Stomach (tissue), 9 donors: ENCODE results near the gene PRR33. TPM values are rescaled to one million over a fixed set of nuclear protein-coding genes. Genes with fewer than 3 reads are reported as not detected.

Source experiments
- DNase-seq, 2 donors: peaks; one replicate each; pipeline versions ENCODE4 v3.0.0 to v3.0.0-alpha.2; 2013 to 2019
- H3K27ac ChIP-seq, 5 donors: fragments of 200-600 bp in 4 of 5; sonication (generic) in 4 of 5; one replicate each; pipeline ENCODE4 v1.5.1; 2013 to 2019; ENCODE audit warnings: mild to moderate bottlenecking in 1 of 5, moderate library complexity in 1 of 5
- H3K27me3 ChIP-seq, 3 donors: fragments of 200-600 bp; sonication (generic); one replicate each; pipeline ENCODE4 v1.5.1; 2017 to 2019; ENCODE audit warnings: mixed run types in 1 of 3
- H3K36me3 ChIP-seq, 4 donors: fragments of 200-600 bp; sonication (generic); 1 replicate in 3 of 4; 2 replicates in 1 of 4; pipeline ENCODE4 v1.5.1; 2016 to 2019
- H3K4me1 ChIP-seq, 4 donors: fragments of 200-600 bp; sonication (generic); one replicate each; pipeline ENCODE4 v1.5.1; 2016 to 2019
- H3K4me3 ChIP-seq, 4 donors: fragments of 200-600 bp; sonication (generic) in 3 of 4; one replicate each; pipeline ENCODE4 v1.5.1; 2016 to 2019; ENCODE audit warnings: mild to moderate bottlenecking in 1 of 4
- H3K9me3 ChIP-seq, 4 donors: fragments of 200-600 bp; sonication (generic); one replicate each; pipeline ENCODE4 v1.5.1; 2016 to 2019
- EP300 ChIP-seq: sonication (generic); formaldehyde crosslinking; IDR thresholded peaks from one replicate; pipeline ENCODE4 v1.6.1; 2017; ENCODE audit warnings: antibody characterized with exemption
- POLR2A ChIP-seq, 4 donors: fragments of 450-650 bp; IDR thresholded peaks; one replicate each; pipeline ENCODE4 v1.6.1; 2016; ENCODE audit warnings: antibody characterized with exemption in 4 of 4, control low read depth in 2 of 4, mild to moderate bottlenecking in 1 of 4, moderate library complexity in 1 of 4
- POLR2AphosphoS5 ChIP-seq, 3 donors: sonication (generic); formaldehyde crosslinking; IDR thresholded peaks; one replicate each; pipeline ENCODE4 v1.6.1; 2016; ENCODE audit warnings: antibody characterized with exemption in 3 of 3
- WGBS, 5 donors: extraction: QIAGEN DNeasy Blood & Tissue Kit in 3 of 5; methylation state at CpG; one replicate each; pipeline versions ENCODE4 v1.1.5 to v1.1.7; 2013 to 2018; 5-methylcytosine and 5-hydroxymethylcytosine counted together
- intact Hi-C: fragments of 100-400 bp; cut with DNase I; formaldehyde crosslinking; loops from one replicate; pipeline ENCODE4 v1.15.1; 2023; ENCODE audit warnings: low total_unique reads
- polyA plus RNA-seq, 3 donors: library from polyadenylated mRNA; stranded (reverse); fragments of 200-250 nt; gene quantifications; one replicate each; pipeline ENCODE4 v1.2.3, GENCODE V29; 2013
- total RNA-seq, 5 donors: library from RNA; depleted of rRNA; stranded (reverse); fragments of >200 nt; gene quantifications; one replicate each; pipeline versions ENCODE4 v1.1.0 to v1.2.3, GENCODE V29; 2014 to 2016
- TF ChIP-seq, protein P1 (sequence below), 7 experiments: fragments of 450-650 bp in 4 of 7; fragments of 200-600 bp in 3 of 7; sonication (generic) in 3 of 7; IDR thresholded peaks; one replicate each; pipeline ENCODE4 v1.5.1; 2016 to 2019; ENCODE audit warnings: antibody characterized with exemption in 7 of 7, control low read depth in 2 of 7, mild to moderate bottlenecking in 1 of 7
- donor health status: healthy with polysubstance abuse.
- donor health status: Bipolar disorder and iron deficiency.
- donor health status: healthy.

PRR33 gene
- total and polyA plus RNA-seq, 8 donors: 0.03 TPM; not detected in 7

DNA sequence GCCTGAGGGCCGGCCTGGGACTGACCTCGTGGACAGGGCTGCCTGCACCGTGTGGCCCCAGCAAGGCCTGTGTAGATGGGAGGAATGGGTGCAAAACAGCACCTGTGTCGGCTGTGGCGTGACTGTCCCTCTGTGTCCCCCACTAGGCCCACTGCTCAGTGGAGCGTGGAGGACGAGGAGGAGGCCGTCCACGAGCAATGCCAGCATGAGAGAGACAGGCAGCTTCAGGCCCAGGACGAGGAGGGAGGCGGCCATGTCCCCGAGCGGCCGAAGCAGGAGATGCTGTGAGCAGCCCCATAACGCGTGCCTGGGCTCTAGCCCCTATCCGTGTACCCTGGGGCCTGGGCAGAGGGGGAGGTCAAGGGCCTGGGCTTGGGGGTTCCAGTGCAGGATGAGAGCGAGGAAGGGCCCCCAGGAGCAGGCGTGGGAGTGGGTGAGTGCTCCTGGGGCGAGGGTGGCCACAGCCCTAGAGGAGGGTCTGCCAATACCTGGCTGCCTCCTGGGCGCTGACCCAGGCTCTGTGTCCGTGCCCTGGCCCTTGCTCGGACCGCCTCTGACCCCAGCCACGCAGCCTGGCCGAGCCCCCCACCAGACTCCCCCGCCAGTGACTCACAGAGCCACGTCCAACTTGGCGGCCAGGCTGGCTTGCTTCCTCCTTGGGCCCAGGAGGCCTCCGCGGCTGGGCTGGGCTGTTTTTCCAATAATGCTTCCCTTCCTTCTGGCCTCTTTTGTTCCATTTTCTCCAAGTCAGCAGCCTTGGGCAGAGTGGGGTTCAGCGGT is 11.6 kb downstream of the PRR33 start:
- H3K27me3 ChIP-seq: peaks cover 0 to 7% (median 0%) of the 10 kb centered on the region in 3 donors
- WGBS, 5 donors: 71 to 79% (median 75%) methylated on average over 29 to 32 of the region's 32 CpGs
- H3K4me1 ChIP-seq: peaks cover 37 to 73% (median 61%) of the 10 kb centered on the region in 4 donors
- intact Hi-C loops: no loop called here
- DNase-seq: peak in 1 of 2 donors; percentile 80
- peaks cover 0 to 26% (median 14%) of the 10 kb centered on the region in 4 donors for H3K36me3 ChIP-seq
- H3K9me3 ChIP-seq: no peaks in the 10 kb centered on the region
- TF ChIP-seq, protein P1, sequence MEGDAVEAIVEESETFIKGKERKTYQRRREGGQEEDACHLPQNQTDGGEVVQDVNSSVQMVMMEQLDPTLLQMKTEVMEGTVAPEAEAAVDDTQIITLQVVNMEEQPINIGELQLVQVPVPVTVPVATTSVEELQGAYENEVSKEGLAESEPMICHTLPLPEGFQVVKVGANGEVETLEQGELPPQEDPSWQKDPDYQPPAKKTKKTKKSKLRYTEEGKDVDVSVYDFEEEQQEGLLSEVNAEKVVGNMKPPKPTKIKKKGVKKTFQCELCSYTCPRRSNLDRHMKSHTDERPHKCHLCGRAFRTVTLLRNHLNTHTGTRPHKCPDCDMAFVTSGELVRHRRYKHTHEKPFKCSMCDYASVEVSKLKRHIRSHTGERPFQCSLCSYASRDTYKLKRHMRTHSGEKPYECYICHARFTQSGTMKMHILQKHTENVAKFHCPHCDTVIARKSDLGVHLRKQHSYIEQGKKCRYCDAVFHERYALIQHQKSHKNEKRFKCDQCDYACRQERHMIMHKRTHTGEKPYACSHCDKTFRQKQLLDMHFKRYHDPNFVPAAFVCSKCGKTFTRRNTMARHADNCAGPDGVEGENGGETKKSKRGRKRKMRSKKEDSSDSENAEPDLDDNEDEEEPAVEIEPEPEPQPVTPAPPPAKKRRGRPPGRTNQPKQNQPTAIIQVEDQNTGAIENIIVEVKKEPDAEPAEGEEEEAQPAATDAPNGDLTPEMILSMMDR (IDR thresholded peaks at IDR 0.05): no peak
- TF ChIP-seq POLR2A (IDR thresholded peaks at IDR 0.05) (no peak), EP300 (no peak), POLR2AphosphoS5 (IDR thresholded peaks at IDR 0.05) (no peak)
- no peak overlapping the region for H3K4me3 ChIP-seq
- H3K27ac ChIP-seq: peak overlapping the region; percentile 37 to 88 (median 83)

DNA sequence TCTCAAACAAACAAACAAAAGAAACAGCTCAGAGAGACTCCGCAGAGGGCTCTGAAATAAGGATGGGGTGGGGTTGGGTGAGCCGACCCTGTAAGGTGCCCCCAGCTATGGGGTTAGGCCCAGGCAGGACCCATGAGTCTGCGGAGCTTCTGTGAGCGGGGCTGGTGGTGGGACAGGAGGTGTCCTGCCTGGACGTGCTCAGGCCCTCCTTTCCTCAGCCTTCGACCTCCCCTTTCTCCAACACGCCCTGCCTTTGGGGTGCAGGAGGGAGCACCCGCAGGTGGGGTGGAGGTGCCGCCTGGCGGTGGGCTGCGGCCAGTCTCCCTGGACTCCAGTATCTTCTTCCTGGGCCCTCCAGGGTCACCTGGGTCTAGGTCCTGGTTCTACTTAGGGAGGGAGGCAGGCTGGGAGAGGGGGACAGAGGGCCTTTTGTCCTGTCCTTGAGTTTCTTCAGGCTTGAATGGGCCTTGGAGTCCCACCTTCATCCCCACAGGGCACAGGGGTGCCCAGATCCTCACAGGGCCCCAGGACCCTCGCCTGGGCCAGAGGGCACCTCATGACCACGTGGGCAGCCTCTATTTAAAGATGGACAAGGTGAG is 12.3 kb downstream of the PRR33 start:
- Histone ChIP-seq H3K27ac (peak overlapping the region; percentile 37 to 88 (median 83)), H3K4me3 (no peak overlapping the region), H3K27me3 (peaks cover 0 to 11% (median 0%) of the 10 kb centered on the region in 3 donors), H3K36me3 (peaks cover 0 to 19% (median 10%) of the 10 kb centered on the region in 4 donors), H3K9me3 (no peaks in the 10 kb centered on the region), H3K4me1 (peaks cover 37 to 80% (median 68%) of the 10 kb centered on the region in 4 donors)
- DNase-seq: peak in 1 of 2 donors; percentile 14
- intact Hi-C loops: no loop called here
- 75 to 83% (median 81%) methylated on average over 9 to 13 of the region's 13 CpGs for WGBS, 5 donors
- TF ChIP-seq POLR2AphosphoS5 (IDR thresholded peaks at IDR 0.05) (no peak), EP300 (no peak), POLR2A (IDR thresholded peaks at IDR 0.05) (no peak)
- TF ChIP-seq, protein P1 (IDR thresholded peaks at IDR 0.05): no peak

DNA sequence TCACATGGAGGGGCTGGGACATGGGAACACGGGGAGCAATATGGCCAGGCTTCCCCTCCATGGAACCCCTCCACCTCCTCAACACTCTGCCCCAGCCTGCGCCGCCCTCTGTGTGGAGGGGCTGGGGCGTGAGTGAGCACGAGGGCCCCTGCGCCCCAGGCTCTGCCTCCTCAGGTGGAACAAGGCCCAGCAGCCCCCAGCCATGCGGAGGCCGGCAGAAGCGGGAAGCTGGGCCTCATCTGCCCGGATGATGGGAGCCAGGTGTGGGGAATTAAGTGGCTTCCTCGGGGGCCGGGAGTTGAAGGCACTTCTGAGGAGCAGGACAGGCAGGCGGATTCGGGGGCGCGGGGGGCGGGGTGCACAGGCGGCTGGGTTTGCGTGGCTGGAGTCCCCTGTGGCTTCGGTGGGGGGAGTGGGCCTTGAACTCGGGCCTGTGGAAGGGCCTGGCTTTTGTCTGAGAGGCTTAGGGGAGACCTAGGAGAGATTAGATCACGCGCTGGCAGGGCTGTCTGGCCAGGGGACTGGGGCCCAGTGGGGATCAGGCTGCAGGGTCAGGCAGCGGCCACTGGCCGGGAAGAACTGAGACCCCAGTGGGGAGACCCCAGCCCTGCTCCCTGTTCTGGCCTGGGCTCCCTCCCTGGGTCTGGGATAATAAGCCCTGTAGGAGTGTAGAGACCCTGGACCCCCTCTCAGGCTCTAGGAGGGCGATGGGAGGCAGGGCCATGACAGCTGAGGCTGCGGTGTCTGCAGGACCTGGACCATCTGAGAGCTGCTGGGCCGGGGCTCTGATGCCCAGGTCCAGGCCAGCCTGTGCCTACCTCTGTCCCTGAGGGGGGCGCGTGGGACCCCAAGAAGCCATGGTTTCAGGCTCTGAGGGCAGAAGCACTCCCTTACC is 13.3 kb downstream of the PRR33 start:
- Histone ChIP-seq H3K27ac (peak overlapping the region; percentile 58 to 88 (median 83)), H3K4me3 (no peak overlapping the region), H3K9me3 (no peaks in the 10 kb centered on the region), H3K27me3 (peaks cover 0 to 11% (median 0%) of the 10 kb centered on the region in 3 donors), H3K4me1 (peaks cover 37 to 81% (median 69%) of the 10 kb centered on the region in 4 donors), H3K36me3 (peaks cover 0 to 8% (median 1%) of the 10 kb centered on the region in 4 donors)
- TF ChIP-seq, protein P1 (IDR thresholded peaks at IDR 0.05): no peak
- TF ChIP-seq POLR2AphosphoS5 (IDR thresholded peaks at IDR 0.05): no peak
- no peak for TF ChIP-seq EP300
- TF ChIP-seq POLR2A (IDR thresholded peaks at IDR 0.05): no peak
- peak in 1 of 2 donors; percentile 82 for DNase-seq
- WGBS, 5 donors: 77 to 88% (median 86%) methylated on average over 24 to 30 of the region's 30 CpGs
- intact Hi-C loops: no loop called here
